A549 (cell line): Measurements from ENCODE around the gene TNNI2. TPM values are rescaled to one million over a fixed set of nuclear protein-coding genes. Genes with fewer than 3 reads are reported as not detected.

ENCODE experiments used
- ATAC-seq, 2 experiments: fragments of 200-7000 bp in 1 of 2; fragments of >200 bp in 1 of 2; cut with Nextera tagmentation in 1 of 2; cut with Tn5 transposase in 1 of 2; 3 replicates each; pipeline versions ENCODE4 v1.8.0 to v1.9.1; 2018 to 2020; ENCODE audit warnings: mild to moderate bottlenecking in 1 of 2, moderate library complexity in 1 of 2
- CTCF ChIA-PET: fragments of 300-600 bp; sonication (Branson Sonifier 250); formaldehyde crosslinking; extraction: SDS; loops from one replicate; lab custom pipeline; 2021; ENCODE audit warnings: antibody characterized with exemption, inconsistent platforms; lab: Yijun Ruan, JAX
- POLR2A ChIA-PET: fragments of 350-600 bp; formaldehyde crosslinking; extraction: SDS; loops from one replicate; lab custom pipeline; 2021; ENCODE audit warnings: antibody characterized with exemption, inconsistent platforms; lab: Yijun Ruan, JAX
- DNase-seq, 2 experiments: peaks; one replicate each; pipeline versions ENCODE4 v3.0.0 to v3.0.0-alpha.2; 2011 to 2016; ENCODE audit warnings: low read depth in 1 of 2, low spot score in 1 of 2
- FAIRE-seq: peaks from 2 replicates; lab custom pipeline; 2011; peaks lifted over from hg19 to GRCh38; lab: Jason Lieb, UNC
- H3K27ac ChIP-seq, 2 experiments: fragments of >200 bp; sonication (Bioruptor Twin); formaldehyde crosslinking; 3 replicates each; pipeline ENCODE4 v1.5.1; 2016 to 2017
- H3K4me1 ChIP-seq: fragments of >200 bp; sonication (Bioruptor Twin); formaldehyde crosslinking; 3 replicates; pipeline ENCODE4 v1.6.1; 2016
- H3K4me2 ChIP-seq: fragments of >200 bp; sonication (Bioruptor Twin); formaldehyde crosslinking; 3 replicates; pipeline ENCODE4 v1.6.1; 2016
- H3K4me3 ChIP-seq: fragments of >200 bp; sonication (Bioruptor Twin); formaldehyde crosslinking; 3 replicates; pipeline ENCODE4 v1.5.1; 2016
- H3K9me3 ChIP-seq: fragments of >200 bp; sonication (Bioruptor Twin); formaldehyde crosslinking; 3 replicates; pipeline ENCODE4 v1.6.1; 2016
- CBX2 ChIP-seq: fragments of 200-600 bp; sonication (generic); IDR thresholded peaks from 2 replicates; pipeline ENCODE4 v1.6.1; 2016; ENCODE audit warnings: low read depth, mild to moderate bottlenecking, borderline replicate concordance
- CBX8 ChIP-seq: fragments of 200-600 bp; sonication (generic); IDR thresholded peaks from 2 replicates; pipeline ENCODE4 v1.6.1; 2016
- CEBPB ChIP-seq, 2 experiments: fragments of >200 bp in 1 of 2; sonication (Bioruptor Twin) in 1 of 2; formaldehyde crosslinking in 1 of 2; IDR thresholded peaks; 2 replicates each; pipeline ENCODE4 v1.6.1; 2012 to 2016
- EP300 ChIP-seq, 2 experiments: fragments of >200 bp; sonication (Bioruptor Twin); formaldehyde crosslinking; IDR thresholded peaks; 2 replicates in 1 of 2; 3 replicates in 1 of 2; pipeline ENCODE4 v1.6.1; 2016 to 2017
- FOSL2 ChIP-seq, 2 experiments: fragments of 450-650 bp in 1 of 2; fragments of >200 bp in 1 of 2; sonication (Bioruptor Twin) in 1 of 2; formaldehyde crosslinking; IDR thresholded peaks; 2 replicates each; pipeline versions ENCODE4 v1.5.0 to v1.6.1; 2016 to 2020; ENCODE audit warnings: mild to moderate bottlenecking in 1 of 2, moderate library complexity in 1 of 2
- FOXS1 ChIP-seq: fragments of 250-450 bp; sonication (Bioruptor Pico); IDR thresholded peaks from 2 replicates; pipeline ENCODE4 v1.5.0; 2020; ENCODE audit warnings: mild to moderate bottlenecking, moderate library complexity
- HEYL ChIP-seq: fragments of 250-450 bp; sonication (Bioruptor Pico); IDR thresholded peaks from 2 replicates; pipeline ENCODE4 v1.8.0; 2021; ENCODE audit warnings: mild to moderate bottlenecking, moderate library complexity
- JUNB ChIP-seq: fragments of >200 bp; sonication (Bioruptor Twin); formaldehyde crosslinking; IDR thresholded peaks from 2 replicates; pipeline ENCODE4 v1.6.1; 2016
- KDM1A ChIP-seq: fragments of 200-600 bp; sonication (generic); IDR thresholded peaks from 2 replicates; pipeline ENCODE4 v1.6.1; 2016; ENCODE audit warnings: low read depth, mild to moderate bottlenecking
- KDM5A ChIP-seq: fragments of 200-600 bp; sonication (generic); IDR thresholded peaks from 2 replicates; pipeline ENCODE4 v1.6.1; 2016; ENCODE audit warnings: antibody characterized with exemption, mild to moderate bottlenecking
- MAFK ChIP-seq: fragments of 450-650 bp; IDR thresholded peaks from 2 replicates; pipeline ENCODE4 v1.6.1; 2014; ENCODE audit not compliant: partially characterized antibody
- NPAS2 ChIP-seq: fragments of 250-450 bp; sonication (Bioruptor Pico); IDR thresholded peaks from 2 replicates; pipeline ENCODE4 v1.8.0; 2022; ENCODE audit warnings: mild to moderate bottlenecking, moderate library complexity, borderline replicate concordance
- POLR2A ChIP-seq: IDR thresholded peaks from 2 replicates; pipeline ENCODE4 v1.6.1; 2012; ENCODE audit warnings: mild to moderate bottlenecking, low read length
- POLR2AphosphoS2 ChIP-seq: conservative IDR thresholded peaks from 2 replicates; pipeline ENCODE4 v1.6.1; 2012; ENCODE audit warnings: low read length, improper control_type of control experiment, inconsistent platforms
- RAD21 ChIP-seq, 2 experiments: fragments of >200 bp in 1 of 2; sonication (Bioruptor Twin) in 1 of 2; formaldehyde crosslinking in 1 of 2; IDR thresholded peaks in 1 of 2; conservative IDR thresholded peaks in 1 of 2; 2 replicates in 1 of 2; 3 replicates in 1 of 2; pipeline ENCODE4 v1.6.1; 2012 to 2018; ENCODE audit warnings: inconsistent platforms in 1 of 2
- RARB ChIP-seq: fragments of 250-450 bp; sonication (Bioruptor Pico); IDR thresholded peaks from 2 replicates; pipeline ENCODE4 v1.8.0; 2021; ENCODE audit warnings: mild to moderate bottlenecking, moderate library complexity
- RCOR1 ChIP-seq: fragments of 150-350 bp; IDR thresholded peaks from 2 replicates; pipeline ENCODE4 v1.6.1; 2014; ENCODE audit warnings: antibody characterized with exemption, low read length, low read depth
- RFX5 ChIP-seq: fragments of 450-650 bp; IDR thresholded peaks from 2 replicates; pipeline ENCODE4 v1.7.1; 2014; ENCODE audit warnings: antibody characterized with exemption, mild to moderate bottlenecking, moderate library complexity
- SREBF2 ChIP-seq: fragments of 450-650 bp; IDR thresholded peaks from 2 replicates; pipeline ENCODE4 v1.6.1; 2014; ENCODE audit warnings: mild to moderate bottlenecking, moderate library complexity
- ZFP36 ChIP-seq: fragments of 450-650 bp; IDR thresholded peaks from 2 replicates; pipeline ENCODE4 v1.6.1; 2014; ENCODE audit warnings: borderline replicate concordance; ENCODE audit not compliant: partially characterized antibody
- WGBS: methylation state at CpG from one replicate; pipeline ENCODE4 v1.1.6; 2017; ENCODE audit errors: missing lambda C conversion rate; 5-methylcytosine and 5-hydroxymethylcytosine counted together
- polyA minus RNA-seq: library from RNA; depleted of rRNA, polyadenylated mRNA; stranded (reverse); fragments of >200 nt; gene quantifications from 2 replicates; pipeline ENCODE4 v1.2.3, GENCODE V29; 2011; rRNA and poly(A)+ RNA removed
- polyA plus RNA-seq, 4 experiments: library from polyadenylated mRNA; depleted of rRNA in 3 of 4; stranded (reverse); fragments of >200 nt; fragmentation: RNase III in 1 of 4; extraction: RNeasy Plus Mini Kit Qiagen cat#74134 plus additional on column Dnase treatment in 1 of 4; gene quantifications; 2 replicates in 3 of 4; 3 replicates in 1 of 4; pipeline ENCODE4 v1.2.3, GENCODE V29; 2011 to 2017
- TF ChIP-seq, protein P1 (sequence below): IDR thresholded peaks from 2 replicates; pipeline ENCODE4 v1.6.1; 2012; ENCODE audit warnings: low read depth, borderline replicate concordance
- TF ChIP-seq, protein P2 (sequence below): fragments of >200 bp; sonication (Bioruptor Twin); formaldehyde crosslinking; IDR thresholded peaks from 3 replicates; pipeline ENCODE4 v1.6.1; 2016
- TF ChIP-seq, protein P3 (sequence below): fragments of 250-450 bp; sonication (Bioruptor Pico); IDR thresholded peaks from 2 replicates; pipeline ENCODE4 v1.5.0; 2020; ENCODE audit warnings: low read depth, mild to moderate bottlenecking, moderate library complexity
- TF ChIP-seq, protein P4 (sequence below): IDR thresholded peaks from 2 replicates; pipeline ENCODE4 v1.6.1; 2012
- TF ChIP-seq, protein P5 (sequence below): fragments of 200-600 bp; sonication (generic); IDR thresholded peaks from 2 replicates; pipeline ENCODE4 v1.6.1; 2016; ENCODE audit warnings: antibody characterized with exemption, mild to moderate bottlenecking, moderate library complexity

The TNNI2 gene
- polyA plus RNA-seq (2011; rRNA removed) (not detected in 2 replicates), polyA plus RNA-seq (2017; fragmentation: RNase III; extraction: RNeasy Plus Mini Kit Qiagen cat#74134 plus additional on column Dnase treatment) (not detected in 3 replicates), polyA minus RNA-seq (not detected in 2 replicates)
- not detected in 2 replicates for polyA plus RNA-seq (2012; cell fraction: cytosol; rRNA removed)
- 0.31 TPM in 1 of 2 replicates, not detected in the other for polyA plus RNA-seq (2012; cell fraction: nucleus; rRNA removed)

DNA sequence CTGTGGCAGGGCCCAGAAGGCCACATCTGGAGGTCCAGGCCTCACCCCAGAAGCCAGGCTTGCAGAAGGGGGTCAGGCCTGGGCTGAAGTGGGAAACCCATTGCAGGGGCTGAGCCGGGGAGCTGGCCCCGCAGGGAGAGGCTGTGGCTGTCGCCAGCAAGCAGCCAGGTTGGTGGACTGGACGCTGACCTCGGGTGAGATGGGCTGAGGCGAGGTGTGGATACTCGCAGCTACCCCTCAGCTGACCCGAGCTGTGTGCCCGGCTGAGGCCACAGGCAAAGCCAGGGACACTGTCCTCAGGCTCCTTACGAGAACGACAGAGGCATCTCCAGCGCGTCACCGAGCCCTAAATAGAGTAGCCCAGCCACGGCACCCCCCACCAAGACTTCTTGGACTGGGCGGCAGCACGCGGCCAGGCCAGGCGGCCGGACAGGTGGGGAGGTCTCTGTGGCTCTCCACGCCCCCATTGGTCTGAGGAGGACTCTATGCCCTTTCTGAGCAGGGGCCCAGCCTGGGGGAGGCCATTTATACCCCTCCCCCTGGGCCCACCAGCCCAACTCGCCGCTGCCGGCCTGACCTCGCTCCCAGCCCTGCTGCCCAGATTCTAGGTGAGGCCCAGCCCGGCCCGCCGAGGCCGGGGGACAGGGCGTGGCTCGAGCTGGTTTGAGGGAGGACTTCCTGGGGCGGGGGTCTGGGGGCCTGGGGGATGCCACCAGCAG, at the start of gene TNNI2:
Gene TNNI2 (plus strand): TSS at position 556 of the 719 bp plus-strand sequence. CDS start 716 bp downstream, outside the sequence.
- ChIA-PET CTCF (interaction anchor here (0.6 to 9.7 kb wide), 19 partner anchors 14 to 325 kb away, joined by 3 to 174 read pairs (median 4); partner anchors contain the start of genes H19 and LSP1), POLR2A (interaction anchor here (0.6 kb wide), 1 partner anchor 52 kb away, joined by 4 read pairs; no protein-coding TSS in a partner anchor)
- peak in 1 of 2 experiments; percentile 1; a peak in 2 of 6 replicates for ATAC-seq
- peak within 1 kb of the TSS in 1 of 2 experiments; percentile 73; a peak in 3 of 6 replicates for H3K27ac ChIP-seq
- no peak within 1 kb of the TSS for H3K4me3 ChIP-seq
- H3K9me3 ChIP-seq, result no peaks in the 10 kb centered on the region
- 78% methylated on average over 20 of the region's 32 CpGs for WGBS
- TF ChIP-seq SREBF2 (no peak), KDM1A (no peak), RARB (CRISPR knock-in tag) (no peak), FOXS1 (no peak), MAFK (no peak), CBX8 (no peak), HEYL (CRISPR knock-in tag) (no peak), POLR2AphosphoS2 (no peak), KDM5A (no peak)
- FAIRE-seq, result no peak
- no peak for DNase-seq
- peaks cover 18% of the 10 kb centered on the region for H3K4me1 ChIP-seq
- no peak within 1 kb of the TSS for H3K4me2 ChIP-seq

DNA sequence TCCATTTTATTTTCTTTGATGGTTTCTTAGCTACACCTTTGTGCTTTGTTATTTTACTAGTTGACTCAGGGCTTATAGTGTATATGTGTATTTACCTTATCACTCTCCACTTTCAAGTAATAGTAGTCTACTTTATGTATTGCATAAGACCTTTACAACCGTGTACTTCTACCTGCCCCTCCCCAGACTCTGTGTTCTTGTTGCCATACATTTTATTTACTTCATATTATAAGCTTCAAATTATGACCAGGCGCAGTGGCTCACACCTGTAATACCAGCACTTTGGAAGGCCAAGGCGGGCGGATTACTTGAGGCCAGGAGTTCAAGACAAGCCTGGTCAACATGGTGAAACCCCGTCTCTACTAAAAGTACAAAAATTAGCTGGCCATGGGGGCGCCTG, 46.9 kb upstream of the TNNI2 start:
- no peak overlapping the region for H3K4me3 ChIP-seq
- no peak for DNase-seq
- 63% methylated on average over 6 of the region's 6 CpGs for WGBS
- TF ChIP-seq, protein P1, sequence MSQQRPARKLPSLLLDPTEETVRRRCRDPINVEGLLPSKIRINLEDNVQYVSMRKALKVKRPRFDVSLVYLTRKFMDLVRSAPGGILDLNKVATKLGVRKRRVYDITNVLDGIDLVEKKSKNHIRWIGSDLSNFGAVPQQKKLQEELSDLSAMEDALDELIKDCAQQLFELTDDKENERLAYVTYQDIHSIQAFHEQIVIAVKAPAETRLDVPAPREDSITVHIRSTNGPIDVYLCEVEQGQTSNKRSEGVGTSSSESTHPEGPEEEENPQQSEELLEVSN, result no peak
- no peak for TF ChIP-seq KDM5A
- TF ChIP-seq EP300 (IDR thresholded peaks at IDR 0.05), result no peak
- no peak for TF ChIP-seq FOSL2 (IDR thresholded peaks at IDR 0.05)
- no peak for TF ChIP-seq FOSL2 (CRISPR knock-in tag; IDR thresholded peaks at IDR 0.05)
- TF ChIP-seq, protein P2, sequence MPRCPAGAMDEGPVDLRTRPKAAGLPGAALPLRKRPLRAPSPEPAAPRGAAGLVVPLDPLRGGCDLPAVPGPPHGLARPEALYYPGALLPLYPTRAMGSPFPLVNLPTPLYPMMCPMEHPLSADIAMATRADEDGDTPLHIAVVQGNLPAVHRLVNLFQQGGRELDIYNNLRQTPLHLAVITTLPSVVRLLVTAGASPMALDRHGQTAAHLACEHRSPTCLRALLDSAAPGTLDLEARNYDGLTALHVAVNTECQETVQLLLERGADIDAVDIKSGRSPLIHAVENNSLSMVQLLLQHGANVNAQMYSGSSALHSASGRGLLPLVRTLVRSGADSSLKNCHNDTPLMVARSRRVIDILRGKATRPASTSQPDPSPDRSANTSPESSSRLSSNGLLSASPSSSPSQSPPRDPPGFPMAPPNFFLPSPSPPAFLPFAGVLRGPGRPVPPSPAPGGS, result no peak
- TF ChIP-seq, protein P3, sequence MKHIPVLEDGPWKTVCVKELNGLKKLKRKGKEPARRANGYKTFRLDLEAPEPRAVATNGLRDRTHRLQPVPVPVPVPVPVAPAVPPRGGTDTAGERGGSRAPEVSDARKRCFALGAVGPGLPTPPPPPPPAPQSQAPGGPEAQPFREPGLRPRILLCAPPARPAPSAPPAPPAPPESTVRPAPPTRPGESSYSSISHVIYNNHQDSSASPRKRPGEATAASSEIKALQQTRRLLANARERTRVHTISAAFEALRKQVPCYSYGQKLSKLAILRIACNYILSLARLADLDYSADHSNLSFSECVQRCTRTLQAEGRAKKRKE (CRISPR knock-in tag), result no peak
- no peak for TF ChIP-seq CEBPB (IDR thresholded peaks at IDR 0.05)
- TF ChIP-seq CBX2, result no peak
- no peak for TF ChIP-seq RFX5
- TF ChIP-seq POLR2A, result no peak
- TF ChIP-seq RCOR1, result no peak
- FAIRE-seq, result no peak
- no peak for ATAC-seq
- H3K9me3 ChIP-seq, result no peaks in the 10 kb centered on the region
- ChIA-PET CTCF (interaction anchor here (0.8 to 3.0 kb wide), 7 partner anchors 9 to 245 kb away, joined by 3 to 9 read pairs (median 3); partner anchors contain the start of gene TNNI2), POLR2A (no interaction called here)
- no peak overlapping the region for H3K4me2 ChIP-seq
- H3K4me1 ChIP-seq, result no peaks in the 10 kb centered on the region
- H3K27ac ChIP-seq, result no peak overlapping the region

DNA sequence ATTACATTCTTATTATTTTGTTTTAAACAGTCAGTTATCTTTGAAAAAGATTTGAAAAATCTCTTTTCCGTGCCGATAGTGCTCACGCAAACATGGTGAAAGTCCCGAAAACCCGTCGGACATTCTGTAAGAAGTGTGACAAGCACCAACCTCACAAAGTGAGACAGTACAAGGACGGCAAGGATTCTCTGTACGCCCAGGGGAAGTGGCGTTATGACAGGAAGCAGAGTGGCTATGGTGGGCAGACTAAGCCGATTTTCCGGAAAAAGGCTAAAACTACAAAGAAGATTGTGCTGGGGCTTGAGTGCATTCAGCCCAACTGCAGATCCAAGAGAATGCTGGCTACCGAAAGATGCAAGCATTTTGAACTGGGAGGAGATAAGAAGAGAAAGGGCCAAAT, 46.3 kb upstream of the TNNI2 start:
- CTCF ChIA-PET, result interaction anchor here (0.6 to 3.0 kb wide), 8 partner anchors 30 to 364 kb away, joined by 3 to 9 read pairs (median 3); partner anchors contain the start of gene TNNI2
- POLR2A ChIA-PET, result no interaction called here
- TF ChIP-seq MAFK (no peak), ZFP36 (no peak), NPAS2 (CRISPR knock-in tag) (no peak), RAD21 (conservative IDR thresholded peaks at IDR 0.05 in 1 of 2, IDR thresholded peaks at IDR 0.05 in 1 of 2) (no peak), POLR2A (no peak), JUNB (no peak)
- TF ChIP-seq, protein P4, sequence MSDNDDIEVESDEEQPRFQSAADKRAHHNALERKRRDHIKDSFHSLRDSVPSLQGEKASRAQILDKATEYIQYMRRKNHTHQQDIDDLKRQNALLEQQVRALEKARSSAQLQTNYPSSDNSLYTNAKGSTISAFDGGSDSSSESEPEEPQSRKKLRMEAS, result no peak
- TF ChIP-seq, protein P5, sequence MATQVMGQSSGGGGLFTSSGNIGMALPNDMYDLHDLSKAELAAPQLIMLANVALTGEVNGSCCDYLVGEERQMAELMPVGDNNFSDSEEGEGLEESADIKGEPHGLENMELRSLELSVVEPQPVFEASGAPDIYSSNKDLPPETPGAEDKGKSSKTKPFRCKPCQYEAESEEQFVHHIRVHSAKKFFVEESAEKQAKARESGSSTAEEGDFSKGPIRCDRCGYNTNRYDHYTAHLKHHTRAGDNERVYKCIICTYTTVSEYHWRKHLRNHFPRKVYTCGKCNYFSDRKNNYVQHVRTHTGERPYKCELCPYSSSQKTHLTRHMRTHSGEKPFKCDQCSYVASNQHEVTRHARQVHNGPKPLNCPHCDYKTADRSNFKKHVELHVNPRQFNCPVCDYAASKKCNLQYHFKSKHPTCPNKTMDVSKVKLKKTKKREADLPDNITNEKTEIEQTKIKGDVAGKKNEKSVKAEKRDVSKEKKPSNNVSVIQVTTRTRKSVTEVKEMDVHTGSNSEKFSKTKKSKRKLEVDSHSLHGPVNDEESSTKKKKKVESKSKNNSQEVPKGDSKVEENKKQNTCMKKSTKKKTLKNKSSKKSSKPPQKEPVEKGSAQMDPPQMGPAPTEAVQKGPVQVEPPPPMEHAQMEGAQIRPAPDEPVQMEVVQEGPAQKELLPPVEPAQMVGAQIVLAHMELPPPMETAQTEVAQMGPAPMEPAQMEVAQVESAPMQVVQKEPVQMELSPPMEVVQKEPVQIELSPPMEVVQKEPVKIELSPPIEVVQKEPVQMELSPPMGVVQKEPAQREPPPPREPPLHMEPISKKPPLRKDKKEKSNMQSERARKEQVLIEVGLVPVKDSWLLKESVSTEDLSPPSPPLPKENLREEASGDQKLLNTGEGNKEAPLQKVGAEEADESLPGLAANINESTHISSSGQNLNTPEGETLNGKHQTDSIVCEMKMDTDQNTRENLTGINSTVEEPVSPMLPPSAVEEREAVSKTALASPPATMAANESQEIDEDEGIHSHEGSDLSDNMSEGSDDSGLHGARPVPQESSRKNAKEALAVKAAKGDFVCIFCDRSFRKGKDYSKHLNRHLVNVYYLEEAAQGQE, result no peak

More for the DNA sequence above, 46.3 kb upstream of the TNNI2 start:
- DNase-seq (no peak), ATAC-seq (no peak), FAIRE-seq (no peak)
- no peak overlapping the region for H3K4me3 ChIP-seq
- H3K4me2 ChIP-seq, result no peak overlapping the region
- H3K4me1 ChIP-seq, result no peaks in the 10 kb centered on the region
- no peaks in the 10 kb centered on the region for H3K9me3 ChIP-seq
- 84% methylated on average over 12 of the region's 12 CpGs for WGBS
- H3K27ac ChIP-seq, result no peak overlapping the region
